T-helper 1 cell treated with Interleukin-12 subunit alpha and Interleukin-12 subunit beta and Interleukin-4 antibody, amounts not matched to agents 30 μg/mL and 1 μg/mL, for 36 hours (primary cell): Measurements from ENCODE around the gene HOXC4.
A peak's percentile ranks its signal among the peaks of the same experiment; 100 is the strongest.
"Not testable (repeated sequence)": the region's sequence is repeated elsewhere in the genome, so short reads cannot be mapped to it uniquely, and the experiment has no call there.

Source experiments
- H3K27ac Mint-ChIP-seq: one replicate; pipeline ENCODE4 v1.8.0; 2021; ENCODE audit warnings: mild to moderate bottlenecking, mixed read lengths
- H3K27me3 Mint-ChIP-seq: one replicate; pipeline ENCODE4 v1.8.0; 2021; ENCODE audit warnings: low read depth, mixed read lengths
- H3K36me3 Mint-ChIP-seq: one replicate; pipeline ENCODE4 v1.8.0; 2021; ENCODE audit warnings: low read depth, mixed read lengths
- H3K4me1 Mint-ChIP-seq: one replicate; pipeline ENCODE4 v1.8.0; 2021; ENCODE audit warnings: low read depth, mixed read lengths
- H3K4me3 Mint-ChIP-seq: one replicate; pipeline ENCODE4 v1.8.0; 2021; ENCODE audit warnings: mild to moderate bottlenecking, moderate library complexity, mixed read lengths
- H3K9me3 Mint-ChIP-seq: one replicate; pipeline ENCODE4 v1.8.0; 2021; ENCODE audit warnings: mixed read lengths

Gene HOXC4

GRCh38 chr12:54065677-54066076 lies 12.0 kb downstream of the HOXC4 start:
- Mint-ChIP-seq H3K4me3 (no peak overlapping the region), H3K9me3 (no peaks in the 10 kb centered on the region), H3K36me3 (no peaks in the 10 kb centered on the region), H3K27ac (no peak overlapping the region), H3K27me3 (peaks cover 67% of the 10 kb centered on the region), H3K4me1 (no peaks in the 10 kb centered on the region)

GRCh38 chr12:54066408-54066807 lies 12.8 kb downstream of the HOXC4 start:
- Mint-ChIP-seq H3K27me3 (peaks cover 67% of the 10 kb centered on the region), H3K36me3 (no peaks in the 10 kb centered on the region), H3K4me1 (no peaks in the 10 kb centered on the region), H3K9me3 (no peaks in the 10 kb centered on the region), H3K4me3 (no peak overlapping the region), H3K27ac (no peak overlapping the region)

- no peaks in the 10 kb centered on the region for H3K4me1 Mint-ChIP-seq
- H3K27me3 Mint-ChIP-seq = peaks cover 57% of the 10 kb centered on the region
- H3K4me3 Mint-ChIP-seq = no peak overlapping the region
These were observed 14.9 kb downstream of the HOXC4 start for GRCh38 chr12:54068418-54069070.

GRCh38 chr12:54071942-54072341 lies 18.3 kb downstream of the HOXC4 start:
- H3K4me3 Mint-ChIP-seq = no peak overlapping the region
- no peaks in the 10 kb centered on the region for H3K36me3 Mint-ChIP-seq
- no peak overlapping the region for H3K27ac Mint-ChIP-seq
- no peaks in the 10 kb centered on the region for H3K9me3 Mint-ChIP-seq
- no peaks in the 10 kb centered on the region for H3K4me1 Mint-ChIP-seq
- peaks cover 46% of the 10 kb centered on the region for H3K27me3 Mint-ChIP-seq

More at GRCh38 chr12:54068418-54069070, 14.9 kb downstream of the HOXC4 start:
- H3K27ac Mint-ChIP-seq = no peak overlapping the region
- no peaks in the 10 kb centered on the region for H3K9me3 Mint-ChIP-seq
- no peaks in the 10 kb centered on the region for H3K36me3 Mint-ChIP-seq

GRCh38 chr12:54074308-54074707 lies 20.7 kb downstream of the HOXC4 start:
- Mint-ChIP-seq H3K27me3 (peaks cover 42% of the 10 kb centered on the region), H3K9me3 (no peaks in the 10 kb centered on the region), H3K4me3 (no peak overlapping the region), H3K4me1 (no peaks in the 10 kb centered on the region), H3K27ac (no peak overlapping the region), H3K36me3 (no peaks in the 10 kb centered on the region)

GRCh38 chr12:54075409-54075808 lies 21.8 kb downstream of the HOXC4 start:
- H3K27ac Mint-ChIP-seq = no peak overlapping the region
- no peaks in the 10 kb centered on the region for H3K36me3 Mint-ChIP-seq
- H3K4me3 Mint-ChIP-seq = no peak overlapping the region
- H3K4me1 Mint-ChIP-seq = peaks cover 2% of the 10 kb centered on the region
- peaks cover 35% of the 10 kb centered on the region for H3K27me3 Mint-ChIP-seq
- H3K9me3 Mint-ChIP-seq = no peaks in the 10 kb centered on the region

- Mint-ChIP-seq H3K4me3 (no peak overlapping the region), H3K27me3 (peaks cover 30% of the 10 kb centered on the region), H3K4me1 (peaks cover 5% of the 10 kb centered on the region), H3K27ac (no peak overlapping the region), H3K36me3 (no peaks in the 10 kb centered on the region), H3K9me3 (no peaks in the 10 kb centered on the region)
These were observed 22.3 kb downstream of the HOXC4 start for GRCh38 chr12:54075974-54076373.

- not testable (repeated sequence) for H3K27ac Mint-ChIP-seq, H3K4me3 Mint-ChIP-seq, H3K9me3 Mint-ChIP-seq, H3K36me3 Mint-ChIP-seq
- peaks cover 21% of the 10 kb centered on the region for H3K27me3 Mint-ChIP-seq
- H3K4me1 Mint-ChIP-seq = peaks cover 18% of the 10 kb centered on the region
These were observed 24.2 kb downstream of the HOXC4 start for GRCh38 chr12:54077843-54078242.

GRCh38 chr12:54079115-54079514 lies 25.5 kb downstream of the HOXC4 start:
- H3K4me1 Mint-ChIP-seq = peaks cover 25% of the 10 kb centered on the region
- H3K4me3 Mint-ChIP-seq, H3K36me3 Mint-ChIP-seq, H3K9me3 Mint-ChIP-seq, H3K27ac Mint-ChIP-seq: not testable (repeated sequence)
- peaks cover 22% of the 10 kb centered on the region for H3K27me3 Mint-ChIP-seq

GRCh38 chr12:54080008-54080924 lies 26.6 kb downstream of the HOXC4 start:
- H3K4me3 Mint-ChIP-seq, H3K9me3 Mint-ChIP-seq, H3K36me3 Mint-ChIP-seq: not testable (repeated sequence)
- Mint-ChIP-seq H3K4me1 (peaks cover 25% of the 10 kb centered on the region), H3K27me3 (peaks cover 27% of the 10 kb centered on the region), H3K27ac (peak overlapping the region; percentile 11)

- Mint-ChIP-seq H3K4me3 (peak overlapping the region; percentile 81), H3K27ac (peak overlapping the region; percentile 84), H3K27me3 (peaks cover 27% of the 10 kb centered on the region), H3K4me1 (peaks cover 25% of the 10 kb centered on the region)
- H3K36me3 Mint-ChIP-seq, H3K9me3 Mint-ChIP-seq: not testable (repeated sequence)
These were observed 27.4 kb downstream of the HOXC4 start for GRCh38 chr12:54081053-54081514.

GRCh38 chr12:54081581-54082396 lies 28.2 kb downstream of the HOXC4 start:
- H3K9me3 Mint-ChIP-seq, H3K36me3 Mint-ChIP-seq: not testable (repeated sequence)
- Mint-ChIP-seq H3K4me3 (peak overlapping the region; percentile 81), H3K27me3 (peaks cover 31% of the 10 kb centered on the region), H3K4me1 (peaks cover 25% of the 10 kb centered on the region), H3K27ac (peak overlapping the region; percentile 83)

GRCh38 chr12:54082397-54082892 lies 28.8 kb downstream of the HOXC4 start:
- H3K27me3 Mint-ChIP-seq = peaks cover 31% of the 10 kb centered on the region

GRCh38 chr12:54088011-54088410 lies 34.4 kb downstream of the HOXC4 start:
- not testable (repeated sequence) for H3K4me1 Mint-ChIP-seq, H3K27ac Mint-ChIP-seq, H3K4me3 Mint-ChIP-seq, H3K9me3 Mint-ChIP-seq, H3K36me3 Mint-ChIP-seq
- peaks cover 73% of the 10 kb centered on the region for H3K27me3 Mint-ChIP-seq

More at GRCh38 chr12:54082397-54082892, 28.8 kb downstream of the HOXC4 start:
- Mint-ChIP-seq H3K4me1 (peaks cover 25% of the 10 kb centered on the region), H3K4me3 (peak overlapping the region; percentile 81), H3K9me3 (no peaks in the 10 kb centered on the region), H3K27ac (peak overlapping the region; percentile 83), H3K36me3 (no peaks in the 10 kb centered on the region)
